ENCODE results near the gene DDX43. TPM values are rescaled to one million over a fixed set of nuclear protein-coding genes. Genes with fewer than 3 reads are reported as not detected.

Gene DDX43
- total and polyA plus RNA-seq, 2 of the 4 experiments (the other 2 are of a cell fraction), result 0.07 TPM; not detected in 1

- dilution Hi-C loops (cut with HindIII; ENCODE audit: low sequenced_read_pairs, unreplicated experiment), result no loop called here
- H3K23ac ChIP-seq (ENCODE audit: low read depth, low read length), result no peak overlapping the region
- no peak for ATAC-seq (ENCODE audit: low read depth)
- no peak overlapping the region for H2BK20ac ChIP-seq (ENCODE audit: low read depth, low read length)
- no peak overlapping the region for H2BK15ac ChIP-seq (ENCODE audit: low read depth, low read length)
- H3K56ac ChIP-seq (ENCODE audit: extremely low read depth, insufficient read depth, low read length), result no peak overlapping the region
- peaks cover 3% of the 10 kb centered on the region for H3K27me3 ChIP-seq (ENCODE audit: control insufficient read depth, insufficient read depth, low read length)
- no peak overlapping the region for H3K27ac ChIP-seq (ENCODE audit: insufficient read depth, low read length)
- H3K9ac ChIP-seq (ENCODE audit: low read depth, low read length), result no peak overlapping the region
- H4K5ac ChIP-seq (ENCODE audit: low read depth, low read length), result no peak overlapping the region
- BruUV-seq (replicated peaks), result no TSS peak
- no peaks in the 10 kb centered on the region for H3K9me1 ChIP-seq (ENCODE audit: insufficient read depth, low read length)
- no peaks in the 10 kb centered on the region for H3K79me1 ChIP-seq (ENCODE audit: low read depth in 1 of 2, low read length in 2 of 2)
- no peak overlapping the region for H4K91ac ChIP-seq (ENCODE audit: insufficient read depth, low read depth, low read length)
- WGBS, 2 experiments (ENCODE audit: extremely low coverage in 2 of 2, insufficient read length in 1 of 2), result 83% methylated on average over 1 of the region's 4 CpGs; no CpG with 5 or more reads in 1 of the 2 experiments
- H3K4me2 ChIP-seq (ENCODE audit: low read depth, low read length), result no peak overlapping the region
- H2AK9ac ChIP-seq (replicated peaks; ENCODE audit: low read depth, low read length, poor library complexity), result no peak overlapping the region
- no peaks in the 10 kb centered on the region for H4K20me1 ChIP-seq (ENCODE audit: insufficient read depth, low read length)
- TF ChIP-seq CTCF (conservative IDR thresholded peaks at IDR 0.05; ENCODE audit: low read depth, low read length) (no peak), RCOR1 (IDR thresholded peaks at IDR 0.05; ENCODE audit: insufficient replicate concordance, low read length) (no peak), MXI1 (IDR thresholded peaks at IDR 0.05; ENCODE audit: borderline replicate concordance, low read depth, low read length) (no peak), MAZ (IDR thresholded peaks at IDR 0.05; ENCODE audit: borderline replicate concordance, low read depth, low read length) (no peak)
- intact Hi-C loops (cut with micrococcal nuclease), result no loop called here
- no peaks in the 10 kb centered on the region for H3K4me1 ChIP-seq (ENCODE audit: control insufficient read depth, insufficient read depth, low read length)
- H2BK120ac ChIP-seq (ENCODE audit: low read depth, low read length), result no peak overlapping the region
- H3K9me3 ChIP-seq (ENCODE audit: control insufficient read depth, insufficient read depth, low read length), result peaks cover 10% of the 10 kb centered on the region
- H2AK5ac ChIP-seq (ENCODE audit: low read depth, low read length), result no peak overlapping the region
- H2BK5ac ChIP-seq (ENCODE audit: low read depth, low read length, poor library complexity, severe bottlenecking), result no peak overlapping the region
- CTCF ChIA-PET, result interaction anchor here (0.6 kb wide), 1 partner anchor 431 kb away, joined by 3 read pairs; no protein-coding TSS in a partner anchor
- no peak overlapping the region for H3K18ac ChIP-seq (ENCODE audit: low read depth, low read length)
- H4K8ac ChIP-seq (ENCODE audit: low read depth in 2 of 2, low read length in 2 of 2), result no peak overlapping the region
- H3K4me3 ChIP-seq (ENCODE audit: insufficient read depth, low read depth, low read length), result no peak overlapping the region
- in situ Hi-C loops (cut with MboI; ENCODE audit: low sequenced_read_pairs), result no loop called here
- no peak overlapping the region for H2AFZ ChIP-seq (replicated peaks; ENCODE audit: low read length, poor library complexity)
- no peak overlapping the region for H3K14ac ChIP-seq (replicated peaks; ENCODE audit: low read depth, low read length)
- POLR2A ChIA-PET (ENCODE audit: unreplicated experiment), result interaction anchor here (0.6 kb wide), 1 partner anchor 15 kb away, joined by 3 read pairs; no protein-coding TSS in a partner anchor
- no peak for DNase-seq
- H3K36me3 ChIP-seq (ENCODE audit: control insufficient read depth, insufficient read depth, low read length), result no peaks in the 10 kb centered on the region
- H3K4ac ChIP-seq (ENCODE audit: low read depth, low read length), result no peak overlapping the region
Observed at GRCh38 chr6:73371984-73372383, 22.6 kb upstream of the DDX43 start.

Data from IMR-90 (cell line).